Neural crest cell (in vitro differentiated cells): ENCODE measurements around the gene ELMO1. TPM values are rescaled to one million over a fixed set of nuclear protein-coding genes. Genes with fewer than 3 reads are reported as not detected.

Experiments
- DNase-seq: peaks from one replicate; pipeline ENCODE4 v3.0.0; 2021; ENCODE audit warnings: low read depth, mixed read lengths, low spot score
- H3K27ac Mint-ChIP-seq: one replicate; pipeline ENCODE4 v1.8.0; 2021; ENCODE audit warnings: mild to moderate bottlenecking, mixed read lengths; ENCODE audit not compliant: unreplicated experiment
- H3K27me3 Mint-ChIP-seq: 2 replicates; pipeline ENCODE4 v1.8.0; 2021; ENCODE audit warnings: low read depth, mild to moderate bottlenecking, mixed read lengths
- H3K36me3 Mint-ChIP-seq: 2 replicates; pipeline ENCODE4 v1.8.0; 2021; ENCODE audit warnings: low read depth, mild to moderate bottlenecking, mixed read lengths
- H3K4me1 Mint-ChIP-seq: 2 replicates; pipeline ENCODE4 v1.8.0; 2021; ENCODE audit warnings: mixed read lengths
- H3K4me3 Mint-ChIP-seq: one replicate; pipeline ENCODE4 v1.8.0; 2021; ENCODE audit warnings: mild to moderate bottlenecking, mixed read lengths
- H3K9me3 Mint-ChIP-seq: 2 replicates; pipeline ENCODE4 v1.8.0; 2021; ENCODE audit warnings: mixed read lengths
- CTCF ChIP-seq: fragments of 200-600 bp; sonication (generic); conservative IDR thresholded peaks from 2 replicates; pipeline ENCODE4 v1.5.0; 2021; ENCODE audit warnings: antibody characterized with exemption, mild to moderate bottlenecking
- total RNA-seq: library from RNA; stranded (reverse); gene quantifications from 2 replicates; pipeline ENCODE4 v1.2.1, GENCODE V29; 2021

ELMO1 gene
- total RNA-seq, 1 donor from 2014 or later: 7.4 TPM

GRCh38 chr7:37416378-37417106 lies 32.1 kb downstream of the ELMO1 start:
- no peak for TF ChIP-seq CTCF
- peaks cover 2% of the 10 kb centered on the region for H3K9me3 Mint-ChIP-seq
- H3K4me3 Mint-ChIP-seq: no peak overlapping the region
- H3K27me3 Mint-ChIP-seq: no peaks in the 10 kb centered on the region
- peaks cover 2% of the 10 kb centered on the region for H3K36me3 Mint-ChIP-seq
- no peak for DNase-seq
- H3K27ac Mint-ChIP-seq: no peak overlapping the region
- H3K4me1 Mint-ChIP-seq: no peaks in the 10 kb centered on the region

- Mint-ChIP-seq H3K9me3 (peaks cover 2% of the 10 kb centered on the region), H3K36me3 (peaks cover 2% of the 10 kb centered on the region), H3K4me3 (no peak overlapping the region)
Observed at GRCh38 chr7:37415629-37416028, 33.0 kb downstream of the ELMO1 start.

GRCh38 chr7:37414352-37414983 lies 34.2 kb downstream of the ELMO1 start:
- Mint-ChIP-seq H3K4me1 (no peaks in the 10 kb centered on the region), H3K36me3 (peaks cover 2% of the 10 kb centered on the region), H3K27ac (no peak overlapping the region), H3K9me3 (peaks cover 2% of the 10 kb centered on the region), H3K27me3 (no peaks in the 10 kb centered on the region), H3K4me3 (no peak overlapping the region)
- no peak for DNase-seq
- TF ChIP-seq CTCF: no peak

More at GRCh38 chr7:37415629-37416028, 33.0 kb downstream of the ELMO1 start:
- TF ChIP-seq CTCF: no peak
- Mint-ChIP-seq H3K27me3 (no peaks in the 10 kb centered on the region), H3K4me1 (no peaks in the 10 kb centered on the region), H3K27ac (no peak overlapping the region)
- no peak for DNase-seq

GRCh38 chr7:37411444-37412034 lies 37.1 kb downstream of the ELMO1 start:
- H3K27ac Mint-ChIP-seq: no peak overlapping the region
- no peaks in the 10 kb centered on the region for H3K27me3 Mint-ChIP-seq
- no peak overlapping the region for H3K4me3 Mint-ChIP-seq
- H3K4me1 Mint-ChIP-seq: peaks cover 8% of the 10 kb centered on the region
- TF ChIP-seq CTCF: no peak
- H3K9me3 Mint-ChIP-seq: peaks cover 2% of the 10 kb centered on the region
- no peak for DNase-seq
- H3K36me3 Mint-ChIP-seq: peaks cover 2% of the 10 kb centered on the region

GRCh38 chr7:37410305-37411229 lies 38.1 kb downstream of the ELMO1 start:
- DNase-seq: no peak
- peaks cover 8% of the 10 kb centered on the region for H3K4me1 Mint-ChIP-seq
- H3K36me3 Mint-ChIP-seq: peaks cover 2% of the 10 kb centered on the region
- H3K27ac Mint-ChIP-seq: no peak overlapping the region
- no peak overlapping the region for H3K4me3 Mint-ChIP-seq
- H3K27me3 Mint-ChIP-seq: no peaks in the 10 kb centered on the region
- TF ChIP-seq CTCF: no peak
- H3K9me3 Mint-ChIP-seq: peaks cover 2% of the 10 kb centered on the region
